ENCODE data around the gene ZNF423. TPM values are rescaled to one million over a fixed set of nuclear protein-coding genes. Genes with fewer than 3 reads are reported as not detected.

The ZNF423 gene
- total and polyA plus RNA-seq, 2 of the 13 experiments (the other 11 are each of a cell fraction or from before 2014, with no cell fraction given), result 0.07 to 0.31 TPM

DNA sequence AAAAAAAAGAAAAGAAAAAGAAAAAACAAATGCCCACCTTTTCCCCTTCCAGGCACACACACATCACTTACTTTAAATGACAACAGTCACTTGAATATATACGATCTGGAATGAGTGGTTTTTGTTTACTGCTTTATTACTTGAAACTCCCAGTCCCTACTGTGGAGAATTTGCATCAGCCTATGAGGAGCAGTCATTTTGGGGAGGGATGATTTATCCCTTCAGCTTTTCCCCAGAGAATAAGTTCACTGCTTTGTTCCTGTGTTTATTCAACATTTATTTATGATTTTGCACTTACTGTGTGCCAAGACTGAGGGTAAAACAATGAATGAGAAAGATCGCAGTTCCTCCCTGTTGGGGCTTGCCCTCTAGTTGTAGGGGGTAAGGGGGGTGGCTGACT, 4.7 kb upstream of the ZNF423 start:
- no peak for TF ChIP-seq GLI4 (CRISPR knock-in tag; IDR thresholded peaks at IDR 0.05; ENCODE audit: borderline replicate concordance)
- no peak for TF ChIP-seq THAP11 (CRISPR knock-in tag; IDR thresholded peaks at IDR 0.05)
- TF ChIP-seq, protein P1, sequence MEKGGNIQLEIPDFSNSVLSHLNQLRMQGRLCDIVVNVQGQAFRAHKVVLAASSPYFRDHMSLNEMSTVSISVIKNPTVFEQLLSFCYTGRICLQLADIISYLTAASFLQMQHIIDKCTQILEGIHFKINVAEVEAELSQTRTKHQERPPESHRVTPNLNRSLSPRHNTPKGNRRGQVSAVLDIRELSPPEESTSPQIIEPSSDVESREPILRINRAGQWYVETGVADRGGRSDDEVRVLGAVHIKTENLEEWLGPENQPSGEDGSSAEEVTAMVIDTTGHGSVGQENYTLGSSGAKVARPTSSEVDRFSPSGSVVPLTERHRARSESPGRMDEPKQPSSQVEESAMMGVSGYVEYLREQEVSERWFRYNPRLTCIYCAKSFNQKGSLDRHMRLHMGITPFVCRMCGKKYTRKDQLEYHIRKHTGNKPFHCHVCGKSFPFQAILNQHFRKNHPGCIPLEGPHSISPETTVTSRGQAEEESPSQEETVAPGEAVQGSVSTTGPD (CRISPR knock-in tag; IDR thresholded peaks at IDR 0.05), result no peak
- TF ChIP-seq, protein P2, sequence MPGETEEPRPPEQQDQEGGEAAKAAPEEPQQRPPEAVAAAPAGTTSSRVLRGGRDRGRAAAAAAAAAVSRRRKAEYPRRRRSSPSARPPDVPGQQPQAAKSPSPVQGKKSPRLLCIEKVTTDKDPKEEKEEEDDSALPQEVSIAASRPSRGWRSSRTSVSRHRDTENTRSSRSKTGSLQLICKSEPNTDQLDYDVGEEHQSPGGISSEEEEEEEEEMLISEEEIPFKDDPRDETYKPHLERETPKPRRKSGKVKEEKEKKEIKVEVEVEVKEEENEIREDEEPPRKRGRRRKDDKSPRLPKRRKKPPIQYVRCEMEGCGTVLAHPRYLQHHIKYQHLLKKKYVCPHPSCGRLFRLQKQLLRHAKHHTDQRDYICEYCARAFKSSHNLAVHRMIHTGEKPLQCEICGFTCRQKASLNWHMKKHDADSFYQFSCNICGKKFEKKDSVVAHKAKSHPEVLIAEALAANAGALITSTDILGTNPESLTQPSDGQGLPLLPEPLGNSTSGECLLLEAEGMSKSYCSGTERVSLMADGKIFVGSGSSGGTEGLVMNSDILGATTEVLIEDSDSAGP (CRISPR knock-in tag; IDR thresholded peaks at IDR 0.05; ENCODE audit: borderline replicate concordance), result no peak
- TF ChIP-seq ZNF350 (CRISPR knock-in tag; IDR thresholded peaks at IDR 0.05; ENCODE audit: borderline replicate concordance, low read depth), result no peak
- no peak for TF ChIP-seq DNMT3B (CRISPR knock-in tag; conservative IDR thresholded peaks at IDR 0.05)
- TF ChIP-seq ZNF234 (CRISPR knock-in tag; conservative IDR thresholded peaks at IDR 0.05), result no peak
- no peak for TF ChIP-seq ZNF776 (CRISPR knock-in tag; IDR thresholded peaks at IDR 0.05)
- no peak for TF ChIP-seq REL (CRISPR knock-in tag; conservative IDR thresholded peaks at IDR 0.05)
- TF ChIP-seq CENPX (CRISPR knock-in tag; IDR thresholded peaks at IDR 0.05), result no peak
- no peak for TF ChIP-seq ZNF484 (CRISPR knock-in tag; IDR thresholded peaks at IDR 0.05; ENCODE audit: borderline replicate concordance, low read depth)
- TF ChIP-seq, protein P3, sequence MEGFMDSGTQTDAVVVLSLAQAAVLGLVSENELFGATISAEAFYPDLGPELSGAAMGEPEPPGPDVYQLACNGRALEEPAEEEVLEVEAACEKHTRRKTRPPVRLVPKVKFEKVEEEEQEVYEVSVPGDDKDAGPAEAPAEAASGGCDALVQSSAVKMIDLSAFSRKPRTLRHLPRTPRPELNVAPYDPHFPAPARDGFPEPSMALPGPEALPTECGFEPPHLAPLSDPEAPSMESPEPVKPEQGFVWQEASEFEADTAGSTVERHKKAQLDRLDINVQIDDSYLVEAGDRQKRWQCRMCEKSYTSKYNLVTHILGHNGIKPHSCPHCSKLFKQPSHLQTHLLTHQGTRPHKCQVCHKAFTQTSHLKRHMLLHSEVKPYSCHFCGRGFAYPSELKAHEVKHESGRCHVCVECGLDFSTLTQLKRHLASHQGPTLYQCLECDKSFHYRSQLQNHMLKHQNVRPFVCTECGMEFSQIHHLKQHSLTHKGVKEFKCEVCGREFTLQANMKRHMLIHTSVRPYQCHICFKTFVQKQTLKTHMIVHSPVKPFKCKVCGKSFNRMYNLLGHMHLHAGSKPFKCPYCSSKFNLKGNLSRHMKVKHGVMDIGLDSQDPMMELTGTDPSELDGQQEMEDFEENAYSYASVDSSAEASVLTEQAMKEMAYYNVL (CRISPR knock-in tag; IDR thresholded peaks at IDR 0.05; ENCODE audit: borderline replicate concordance), result no peak
- TF ChIP-seq, protein P4, sequence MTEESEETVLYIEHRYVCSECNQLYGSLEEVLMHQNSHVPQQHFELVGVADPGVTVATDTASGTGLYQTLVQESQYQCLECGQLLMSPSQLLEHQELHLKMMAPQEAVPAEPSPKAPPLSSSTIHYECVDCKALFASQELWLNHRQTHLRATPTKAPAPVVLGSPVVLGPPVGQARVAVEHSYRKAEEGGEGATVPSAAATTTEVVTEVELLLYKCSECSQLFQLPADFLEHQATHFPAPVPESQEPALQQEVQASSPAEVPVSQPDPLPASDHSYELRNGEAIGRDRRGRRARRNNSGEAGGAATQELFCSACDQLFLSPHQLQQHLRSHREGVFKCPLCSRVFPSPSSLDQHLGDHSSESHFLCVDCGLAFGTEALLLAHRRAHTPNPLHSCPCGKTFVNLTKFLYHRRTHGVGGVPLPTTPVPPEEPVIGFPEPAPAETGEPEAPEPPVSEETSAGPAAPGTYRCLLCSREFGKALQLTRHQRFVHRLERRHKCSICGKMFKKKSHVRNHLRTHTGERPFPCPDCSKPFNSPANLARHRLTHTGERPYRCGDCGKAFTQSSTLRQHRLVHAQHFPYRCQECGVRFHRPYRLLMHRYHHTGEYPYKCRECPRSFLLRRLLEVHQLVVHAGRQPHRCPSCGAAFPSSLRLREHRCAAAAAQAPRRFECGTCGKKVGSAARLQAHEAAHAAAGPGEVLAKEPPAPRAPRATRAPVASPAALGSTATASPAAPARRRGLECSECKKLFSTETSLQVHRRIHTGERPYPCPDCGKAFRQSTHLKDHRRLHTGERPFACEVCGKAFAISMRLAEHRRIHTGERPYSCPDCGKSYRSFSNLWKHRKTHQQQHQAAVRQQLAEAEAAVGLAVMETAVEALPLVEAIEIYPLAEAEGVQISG (CRISPR knock-in tag; IDR thresholded peaks at IDR 0.05), result no peak
- no peak for TF ChIP-seq FOXA3 (CRISPR knock-in tag; IDR thresholded peaks at IDR 0.05)
- no peak for TF ChIP-seq ATRX (CRISPR knock-in tag; IDR thresholded peaks at IDR 0.05; ENCODE audit: borderline replicate concordance)
- TF ChIP-seq NONO (IDR thresholded peaks at IDR 0.05), result no peak
- TF ChIP-seq NONO (CRISPR knock-in tag; conservative IDR thresholded peaks at IDR 0.05), result no peak
- CTCF ChIA-PET (ENCODE audit: low intra/inter-chr PET ratio, low total read pairs), result no interaction called here
- no peak for FAIRE-seq

More for the DNA sequence above, 4.7 kb upstream of the ZNF423 start:
- Histone ChIP-seq H3K9me3 (ENCODE audit: low read length) (no peaks in the 10 kb centered on the region), H3K9ac (ENCODE audit: insufficient read depth, low read depth, low read length) (no peak overlapping the region), H2AFZ (ENCODE audit: low read length) (no peak overlapping the region), H3K27me3 (ENCODE audit: control insufficient read depth in 1 of 2, insufficient read depth in 2 of 2, low read length in 2 of 2) (peaks cover 15 to 66% of the 10 kb centered on the region in 2 experiments), H4K20me1 (ENCODE audit: insufficient read depth, low read length) (peaks cover 5% of the 10 kb centered on the region), H3K4me1 (ENCODE audit: insufficient read depth, low read length) (peaks cover 7% of the 10 kb centered on the region), H3K79me2 (ENCODE audit: insufficient read depth, low read length) (no peaks in the 10 kb centered on the region), H3K4me2 (ENCODE audit: low read depth, low read length) (no peak overlapping the region), H3K27ac (ENCODE audit: extremely low read length, insufficient read depth, low read length) (no peak overlapping the region), H3K4me3 (replicated peaks in 1 of 3; ENCODE audit: insufficient read depth in 1 of 3, low read depth in 2 of 3, low read length in 3 of 3) (no peak overlapping the region), H3K36me3 (replicated peaks in 1 of 2; ENCODE audit: control insufficient read depth in 1 of 2, insufficient read depth in 2 of 2, low read length in 2 of 2) (no peaks in the 10 kb centered on the region)
- DNase-seq (ENCODE audit: low spot score), result no peak
- POLR2A ChIA-PET, result no interaction called here
- no TSS peak for BruUV-seq (replicated peaks)
- intact Hi-C loops (cut with micrococcal nuclease; ENCODE audit: unreplicated experiment) (no loop called here), in situ Hi-C loops (cut with HindIII; ENCODE audit: extremely low pct_ligation_motif_present, low pct_unique_long_range_greater_than_20kb) (no loop called here)
- no peak for ATAC-seq
- 46% methylated on average over 2 of the region's 2 CpGs for WGBS (ENCODE audit: low lambda C conversion rate)

All from HepG2 (cell line).